PC-9 (cell line): ENCODE measurements around the gene SGK2.

Experiments
- CTCF ChIP-seq: fragments of 200-600 bp; sonication (generic); conservative IDR thresholded peaks from 2 replicates; pipeline ENCODE4 v1.6.1; 2017; ENCODE audit warnings: mixed run types, antibody characterized with exemption, mild to moderate bottlenecking, moderate library complexity
- EZH2 ChIP-seq: fragments of 200-600 bp; sonication (generic); IDR thresholded peaks from 2 replicates; pipeline ENCODE4 v1.8.0; 2017; ENCODE audit warnings: antibody characterized with exemption, low read depth

DNA sequence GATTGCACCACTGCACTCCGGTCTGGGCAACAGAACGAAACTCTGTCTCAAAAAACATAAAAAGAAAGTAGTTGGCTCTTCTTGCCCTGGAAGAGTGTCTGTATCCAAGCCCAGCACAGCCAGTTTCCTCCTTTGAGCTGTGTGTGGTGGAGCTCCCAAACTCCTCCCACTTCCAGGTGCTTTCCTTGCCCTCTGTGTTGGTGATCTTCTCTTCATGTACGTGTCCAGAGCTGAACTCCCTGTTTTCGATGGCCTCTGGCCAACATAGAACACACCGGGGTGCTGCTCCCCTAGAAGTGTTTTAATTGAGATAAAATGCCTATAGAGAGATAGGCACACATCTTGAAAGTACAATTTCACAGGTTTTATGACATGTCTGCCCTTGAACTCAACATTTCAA, 16.7 kb upstream of the SGK2 start:
- TF ChIP-seq CTCF (no peak), EZH2 (no peak)
